Ovary (tissue), 9 donors: ENCODE data around the gene CARMIL1. TPM values are rescaled to one million over a fixed set of nuclear protein-coding genes. Genes with fewer than 3 reads are reported as not detected.

Source experiments
- DNase-seq, 5 donors: peaks; one replicate each; pipeline ENCODE4 v3.0.0-alpha.2; 2019 to 2020
- H3K27ac ChIP-seq, 2 donors: fragments of 200-600 bp; one replicate each; pipeline versions ENCODE4 v1.5.1 to v1.8.0; 2019 to 2022
- H3K27me3 ChIP-seq: fragments of 200-600 bp; one replicate; pipeline ENCODE4 v1.8.0; 2022
- H3K36me3 ChIP-seq: fragments of 200-600 bp; sonication (generic); one replicate; pipeline ENCODE4 v1.5.1; 2019
- H3K4me1 ChIP-seq: one replicate; pipeline ENCODE4 v1.8.1; 2013; ENCODE audit warnings: mild to moderate bottlenecking, moderate library complexity; ENCODE audit not compliant: insufficient read depth
- H3K4me3 ChIP-seq: fragments of 200-600 bp; sonication (generic); one replicate; pipeline ENCODE4 v1.5.1; 2017
- H3K9me3 ChIP-seq, 2 donors: fragments of 200-600 bp in 1 of 2; sonication (generic) in 1 of 2; one replicate each; pipeline versions ENCODE4 v1.5.1 to v1.8.1; 2013 to 2019; ENCODE audit warnings: mild to moderate bottlenecking in 1 of 2, moderate library complexity in 1 of 2
- EP300 ChIP-seq: sonication (generic); formaldehyde crosslinking; IDR thresholded peaks from one replicate; pipeline ENCODE4 v1.6.1; 2017; ENCODE audit warnings: antibody characterized with exemption
- POLR2A ChIP-seq: fragments of 450-650 bp; IDR thresholded peaks from one replicate; pipeline ENCODE4 v1.6.1; 2017; ENCODE audit warnings: antibody characterized with exemption, mild to moderate bottlenecking, moderate library complexity
- WGBS, 3 donors: extraction: QIAGEN DNeasy Blood & Tissue Kit in 1 of 3; methylation state at CpG; one replicate each; pipeline versions ENCODE4 v1.1.5 to v1.1.7; 2013 to 2017; 5-methylcytosine and 5-hydroxymethylcytosine counted together
- intact Hi-C, 4 donors: fragments of 100-400 bp; cut with DNase I; formaldehyde crosslinking; loops; one replicate each; pipeline versions ENCODE4 v1.11.0 to v1.15.1; 2022 to 2023
- polyA plus RNA-seq, 2 donors: library from polyadenylated mRNA; stranded (reverse); fragments of 200-250 nt in 1 of 2; fragments of 350-450 nt in 1 of 2; fragmentation: Illumina TruSeq in 1 of 2; extraction: RNeasy Lipid Tissue Mini Kit (QIAGEN cat#74804) in 1 of 2; gene quantifications; one replicate each; pipeline ENCODE4 v1.2.3, GENCODE V29; 2013 to 2014
- total RNA-seq, 7 donors: library from RNA; depleted of rRNA in 2 of 7; stranded (reverse); fragments of >200 nt in 2 of 7; fragmentation: NEBNext Ultra II Directional in 3 of 7; extraction: Animal tissue kit (Norgen Biotek cat#: 25700) in 3 of 7; gene quantifications; one replicate each; pipeline versions ENCODE4 v1.1.0 to v1.2.4, GENCODE V29; 2016 to 2023
- TF ChIP-seq, protein P1 (sequence below), 3 donors: fragments of 450-650 bp in 2 of 3; fragments of 200-600 bp in 1 of 3; IDR thresholded peaks; one replicate each; pipeline versions ENCODE4 v1.5.1 to v1.8.0; 2016 to 2022; ENCODE audit warnings: antibody characterized with exemption in 3 of 3, mild to moderate bottlenecking in 1 of 3
- donor health status: DM: no; HTN: no; CAD: no; lungs with moderate emphysema.
- donor health status: DM: no; HTN: no; CAD: no.
- donor health status: Bipolar disorder and iron deficiency.
- donor health status: DM: yes; HTN: yes; CAD: no.
- donor health status: DM: no; HTN: no; CAD: no.
- donor health status: DM: yes; HTN: yes; CAD: no.

CARMIL1 gene
- total and polyA plus RNA-seq, 9 donors: 6.4 to 25.6 (median 16.8) TPM

DNA sequence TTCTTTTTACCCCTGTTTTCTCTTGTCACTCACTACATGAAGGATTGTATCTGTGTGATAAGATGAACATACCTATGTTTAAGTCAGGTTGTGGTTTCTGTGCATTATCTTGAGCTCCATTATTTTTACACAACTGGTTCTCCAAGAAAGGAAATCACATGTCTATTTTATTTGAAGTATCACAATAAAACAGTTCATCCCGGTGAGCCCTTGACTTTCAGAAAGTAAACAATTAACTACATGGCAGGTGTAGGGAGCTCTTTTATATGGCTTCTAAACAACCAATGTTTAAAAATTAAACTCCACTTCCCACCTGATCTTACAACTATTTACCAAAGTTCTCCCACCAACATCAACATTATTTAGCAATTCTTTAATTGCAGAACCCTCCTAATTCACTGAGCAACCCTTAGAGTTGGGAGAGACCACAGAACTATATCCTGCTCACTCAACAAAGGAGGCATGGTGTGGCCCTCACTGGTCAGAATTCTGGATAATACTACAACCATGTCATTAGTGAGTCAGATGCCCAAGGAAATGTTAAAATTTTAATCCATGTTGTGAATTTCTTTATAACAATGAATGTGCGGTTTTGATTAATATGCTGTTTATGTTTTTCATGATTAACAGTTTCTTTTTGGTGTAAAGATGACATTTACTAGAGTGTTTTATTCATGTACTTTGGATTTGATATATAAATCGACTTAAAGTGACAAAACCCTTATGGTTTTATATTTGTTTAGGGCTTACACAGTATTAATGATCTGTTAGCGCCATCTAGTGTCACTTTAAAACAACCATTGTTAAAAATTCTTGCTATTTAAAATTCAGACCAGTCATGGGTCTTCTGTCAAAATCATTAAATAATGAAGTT lies 322.9 kb downstream of the CARMIL1 start:
- Histone ChIP-seq H3K4me1 (no peaks in the 10 kb centered on the region), H3K27ac (no peak overlapping the region), H3K36me3 (no peaks in the 10 kb centered on the region), H3K27me3 (no peaks in the 10 kb centered on the region), H3K9me3 (no peaks in the 10 kb centered on the region), H3K4me3 (no peak overlapping the region)
- intact Hi-C loops: loop anchor here in 3 of 4 donors (10.0 kb wide), 1 partner anchor 337 kb away; no protein-coding TSS in a partner anchor
- DNase-seq: no peak
- TF ChIP-seq, protein P1, sequence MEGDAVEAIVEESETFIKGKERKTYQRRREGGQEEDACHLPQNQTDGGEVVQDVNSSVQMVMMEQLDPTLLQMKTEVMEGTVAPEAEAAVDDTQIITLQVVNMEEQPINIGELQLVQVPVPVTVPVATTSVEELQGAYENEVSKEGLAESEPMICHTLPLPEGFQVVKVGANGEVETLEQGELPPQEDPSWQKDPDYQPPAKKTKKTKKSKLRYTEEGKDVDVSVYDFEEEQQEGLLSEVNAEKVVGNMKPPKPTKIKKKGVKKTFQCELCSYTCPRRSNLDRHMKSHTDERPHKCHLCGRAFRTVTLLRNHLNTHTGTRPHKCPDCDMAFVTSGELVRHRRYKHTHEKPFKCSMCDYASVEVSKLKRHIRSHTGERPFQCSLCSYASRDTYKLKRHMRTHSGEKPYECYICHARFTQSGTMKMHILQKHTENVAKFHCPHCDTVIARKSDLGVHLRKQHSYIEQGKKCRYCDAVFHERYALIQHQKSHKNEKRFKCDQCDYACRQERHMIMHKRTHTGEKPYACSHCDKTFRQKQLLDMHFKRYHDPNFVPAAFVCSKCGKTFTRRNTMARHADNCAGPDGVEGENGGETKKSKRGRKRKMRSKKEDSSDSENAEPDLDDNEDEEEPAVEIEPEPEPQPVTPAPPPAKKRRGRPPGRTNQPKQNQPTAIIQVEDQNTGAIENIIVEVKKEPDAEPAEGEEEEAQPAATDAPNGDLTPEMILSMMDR (IDR thresholded peaks at IDR 0.05): peak in 2 of 3 donors; percentile 40 to 57
- no peak for TF ChIP-seq EP300
- TF ChIP-seq POLR2A: no peak
- 24% methylated on average over 4 of the region's 4 CpGs for WGBS, 3 donors

DNA sequence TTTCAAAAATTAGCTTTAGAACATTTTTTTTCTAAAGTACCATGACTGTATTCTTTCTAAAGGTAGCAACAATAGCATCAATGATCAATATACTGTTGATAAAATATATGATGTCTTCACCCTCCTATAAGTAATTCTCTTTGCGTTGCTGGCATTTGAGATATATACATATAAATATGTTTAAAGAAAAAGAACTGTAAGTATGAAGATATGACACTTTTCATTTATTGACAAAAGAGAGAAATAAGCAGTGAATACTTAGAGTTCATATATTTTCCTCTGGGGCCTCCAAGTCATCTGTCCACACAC lies 323.5 kb downstream of the CARMIL1 start:
- H3K36me3 ChIP-seq: no peaks in the 10 kb centered on the region
- 91 to 96% (median 95%) methylated on average over 1 of the region's 1 CpG for WGBS, 3 donors
- H3K27me3 ChIP-seq: no peaks in the 10 kb centered on the region
- no peaks in the 10 kb centered on the region for H3K9me3 ChIP-seq
- intact Hi-C loops: loop anchor here in 3 of 4 donors (10.0 kb wide), 1 partner anchor 338 kb away; no protein-coding TSS in a partner anchor
- no peak overlapping the region for H3K27ac ChIP-seq
- no peaks in the 10 kb centered on the region for H3K4me1 ChIP-seq
- TF ChIP-seq POLR2A (no peak), EP300 (no peak)
- TF ChIP-seq, protein P1 (IDR thresholded peaks at IDR 0.05): no peak
- H3K4me3 ChIP-seq: no peak overlapping the region
- no peak for DNase-seq

DNA sequence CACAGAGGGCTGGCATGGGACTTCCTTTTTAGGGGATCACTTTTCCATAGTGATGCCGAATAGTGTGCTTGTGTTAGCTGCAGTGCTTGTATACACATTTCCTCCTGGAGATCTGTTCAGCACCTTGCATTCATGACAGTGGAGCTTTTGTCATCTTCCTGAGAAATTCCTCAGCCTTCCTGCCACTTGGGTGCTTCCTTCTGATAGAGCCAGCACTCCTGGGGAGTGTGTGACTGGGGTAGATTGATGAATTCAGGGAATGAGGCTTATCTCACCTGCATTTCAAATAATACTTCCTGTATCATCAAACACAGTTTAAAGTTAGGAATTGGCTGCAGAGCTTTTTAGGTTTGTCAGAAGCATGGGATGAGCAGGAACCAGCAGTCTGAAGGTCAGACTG lies 324.1 kb downstream of the CARMIL1 start:
- Histone ChIP-seq H3K9me3 (no peaks in the 10 kb centered on the region), H3K4me3 (no peak overlapping the region), H3K36me3 (no peaks in the 10 kb centered on the region), H3K4me1 (no peaks in the 10 kb centered on the region), H3K27me3 (no peaks in the 10 kb centered on the region), H3K27ac (no peak overlapping the region)
- no peak for TF ChIP-seq POLR2A
- TF ChIP-seq, protein P1 (IDR thresholded peaks at IDR 0.05): no peak
- TF ChIP-seq EP300: no peak
- intact Hi-C loops: loop anchor here in 3 of 4 donors (10.0 kb wide), 1 partner anchor 338 kb away; no protein-coding TSS in a partner anchor
- WGBS, 3 donors: 94 to 98% (median 94%) methylated on average over 1 of the region's 1 CpG
- no peak for DNase-seq

DNA sequence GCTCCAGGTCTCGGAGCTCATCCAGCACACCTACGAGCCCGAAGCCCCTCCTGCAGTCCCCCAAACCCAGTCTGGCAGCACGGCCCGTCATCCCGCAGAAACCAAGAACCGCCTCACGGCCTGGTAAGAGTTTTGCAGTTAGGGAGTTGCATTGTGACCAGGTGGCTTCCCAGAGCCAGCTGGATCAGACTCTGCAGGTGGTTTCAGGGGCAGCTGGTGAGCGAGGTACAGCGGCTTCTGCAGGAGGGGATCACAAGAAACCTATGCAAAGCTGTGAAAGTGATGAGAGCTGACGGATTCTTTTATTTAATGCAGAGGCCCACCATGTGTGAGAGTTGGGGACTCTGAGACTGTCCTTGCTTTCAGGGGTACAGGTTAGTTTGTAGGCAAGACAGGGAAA lies 327.0 kb downstream of the CARMIL1 start:
- 92 to 95% (median 94%) methylated on average over 11 of the region's 11 CpGs for WGBS, 3 donors
- Histone ChIP-seq H3K9me3 (no peaks in the 10 kb centered on the region), H3K36me3 (no peaks in the 10 kb centered on the region), H3K27ac (no peak overlapping the region), H3K27me3 (no peaks in the 10 kb centered on the region), H3K4me3 (no peak overlapping the region), H3K4me1 (no peaks in the 10 kb centered on the region)
- no peak for TF ChIP-seq POLR2A
- no peak for TF ChIP-seq EP300
- DNase-seq: no peak
- intact Hi-C loops: loop anchor here in 3 of 4 donors (10.0 kb wide), 1 partner anchor 341 kb away; no protein-coding TSS in a partner anchor

DNA sequence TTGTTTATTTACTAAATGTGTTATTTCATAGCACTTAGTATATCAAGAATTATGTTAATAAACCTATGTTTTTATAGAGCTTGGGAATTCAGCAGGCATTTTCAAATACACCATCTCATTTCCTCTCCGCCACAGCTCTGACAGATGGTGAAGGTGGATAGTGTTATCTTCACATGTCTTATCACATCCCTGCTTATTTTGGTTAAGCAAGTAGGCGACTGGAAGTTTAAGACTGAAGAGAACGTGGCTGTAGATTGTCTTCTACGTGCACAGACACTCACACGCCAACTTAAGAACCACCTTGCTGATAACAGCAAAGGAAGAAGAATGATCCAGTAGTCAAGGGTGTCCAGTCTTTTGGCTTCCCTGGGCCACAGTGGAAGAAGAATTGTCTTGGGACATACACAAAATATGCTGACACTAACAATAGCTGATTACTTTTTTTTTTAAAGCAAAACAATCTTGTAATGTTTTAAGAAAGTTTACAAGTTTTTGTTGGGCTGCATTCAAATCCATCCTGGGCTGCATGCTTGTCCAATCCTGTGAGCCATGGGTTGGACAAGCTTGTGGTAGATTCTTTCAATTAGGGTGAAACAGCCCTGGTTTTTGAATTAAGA lies 329.5 kb downstream of the CARMIL1 start:
- H3K36me3 ChIP-seq: no peaks in the 10 kb centered on the region
- WGBS, 3 donors: 84 to 91% (median 85%) methylated on average over 5 of the region's 5 CpGs
- no peak overlapping the region for H3K4me3 ChIP-seq
- DNase-seq: no peak
- H3K27me3 ChIP-seq: no peaks in the 10 kb centered on the region
- intact Hi-C loops: loop anchor here in 3 of 4 donors (10.0 kb wide), 1 partner anchor 344 kb away; no protein-coding TSS in a partner anchor
- H3K4me1 ChIP-seq: no peaks in the 10 kb centered on the region
- no peak overlapping the region for H3K27ac ChIP-seq
- no peak for TF ChIP-seq EP300
- TF ChIP-seq, protein P1 (IDR thresholded peaks at IDR 0.05): no peak
- TF ChIP-seq POLR2A: no peak
- no peaks in the 10 kb centered on the region for H3K9me3 ChIP-seq
